ENCODE data around the gene MTHFD1L.
"Not testable (repeated sequence)": the region's sequence is repeated elsewhere in the genome, so short reads cannot be mapped to it uniquely, and the experiment has no call there.

DNA sequence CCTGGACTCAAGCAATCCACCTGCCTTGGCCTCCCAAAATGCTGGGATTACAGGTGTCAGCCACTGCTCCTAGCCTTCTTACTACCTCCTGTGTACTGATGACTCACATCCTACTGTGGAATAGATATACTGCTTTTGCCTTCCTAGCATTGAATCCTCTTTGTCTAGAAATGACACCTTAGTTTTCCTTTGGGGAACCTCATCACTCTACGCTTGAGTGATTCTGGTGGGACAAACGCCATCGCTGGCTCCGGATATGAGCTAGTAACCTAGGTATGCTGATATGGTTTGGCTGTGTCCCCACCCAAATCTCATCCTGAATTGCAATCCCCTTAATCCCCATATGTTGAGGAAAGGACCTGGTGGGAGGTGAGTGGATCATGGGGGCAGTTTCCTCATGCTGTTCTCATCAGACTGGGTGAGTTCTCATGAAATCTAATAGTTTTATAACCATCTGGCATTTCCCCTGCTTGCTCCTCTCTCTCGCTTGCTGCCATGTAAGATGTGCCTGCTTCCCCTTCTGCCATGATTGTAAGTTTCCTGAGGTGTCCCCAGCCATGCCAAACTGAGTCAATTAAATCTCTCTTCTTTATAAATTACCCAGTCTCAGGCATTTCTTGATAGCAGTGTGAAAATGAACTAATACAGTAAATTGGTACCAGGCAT is 261.8 kb downstream of the MTHFD1L start:
- TF ChIP-seq FOXM1 (IDR thresholded peaks at IDR 0.05; ENCODE audit: borderline replicate concordance); ELF4 (IDR thresholded peaks at IDR 0.05): not testable (repeated sequence)
